Heart left ventricle (tissue), 16 donors: Measurements from ENCODE around the gene TMEM179. TPM values are rescaled to one million over a fixed set of nuclear protein-coding genes. Genes with fewer than 3 reads are reported as not detected.

Source experiments
- ATAC-seq, 4 donors: fragments of 200-7000 bp; cut with Tn5 transposase; one replicate each; pipeline ENCODE4 v1.9.1; 2020 to 2022; ENCODE audit warnings: moderate library complexity in 4 of 4, mild to moderate bottlenecking in 3 of 4, moderate number of reproducible peaks in 1 of 4
- DNase-seq, 5 donors: peaks; one replicate each; pipeline ENCODE4 v3.0.0-alpha.2; 2020
- H3K27ac ChIP-seq, 12 donors: fragments of 200-600 bp; sonication (generic) in 4 of 12; one replicate each; pipeline versions ENCODE4 v1.5.0 to v1.8.0; 2016 to 2022; ENCODE audit warnings: mild to moderate bottlenecking in 2 of 12
- H3K27me3 ChIP-seq, 9 donors: fragments of 200-600 bp; sonication (generic) in 2 of 9; one replicate each; pipeline versions ENCODE4 v1.5.1 to v1.8.0; 2016 to 2022; ENCODE audit warnings: mild to moderate bottlenecking in 3 of 9
- H3K36me3 ChIP-seq, 9 donors: fragments of 200-600 bp; sonication (generic) in 2 of 9; one replicate each; pipeline versions ENCODE4 v1.5.0 to v1.8.0; 2018 to 2022; ENCODE audit warnings: mild to moderate bottlenecking in 2 of 9
- H3K4me1 ChIP-seq, 12 donors: fragments of 200-600 bp; sonication (generic) in 4 of 12; one replicate each; pipeline versions ENCODE4 v1.5.0 to v1.8.0; 2016 to 2022; ENCODE audit warnings: mild to moderate bottlenecking in 3 of 12
- H3K4me3 ChIP-seq, 12 donors: fragments of 200-600 bp; sonication (generic) in 4 of 12; one replicate each; pipeline versions ENCODE4 v1.5.0 to v1.8.0; 2017 to 2022; ENCODE audit warnings: mild to moderate bottlenecking in 9 of 12, moderate library complexity in 4 of 12
- H3K9me3 ChIP-seq, 12 donors: fragments of 200-600 bp; sonication (generic) in 4 of 12; one replicate each; pipeline versions ENCODE4 v1.5.0 to v1.8.0; 2016 to 2022; ENCODE audit warnings: mild to moderate bottlenecking in 1 of 12
- POLR2A ChIP-seq, 2 donors: fragments of 450-650 bp; IDR thresholded peaks; one replicate each; pipeline ENCODE4 v1.6.1; 2017; ENCODE audit warnings: antibody characterized with exemption in 2 of 2, mild to moderate bottlenecking in 2 of 2, moderate library complexity in 2 of 2
- WGBS, 4 donors: extraction: QIAGEN DNeasy Blood & Tissue Kit in 2 of 4; methylation state at CpG; one replicate each; pipeline versions ENCODE4 v1.1.5 to v1.1.7; 2013 to 2018; 5-methylcytosine and 5-hydroxymethylcytosine counted together
- intact Hi-C, 10 donors: fragments of 100-400 bp; cut with DNase I; formaldehyde crosslinking; loops; one replicate each; pipeline versions ENCODE4 v1.11.1 to v1.14.2; 2022
- polyA plus RNA-seq, 2 donors: library from polyadenylated mRNA; stranded (reverse); fragments of 200-250 nt; gene quantifications; one replicate each; pipeline ENCODE4 v1.2.3, GENCODE V29; 2013
- total RNA-seq, 9 donors: library from RNA; depleted of rRNA in 2 of 9; stranded (reverse); fragments of >200 nt in 2 of 9; fragmentation: NEBNext Ultra II Directional in 3 of 9; extraction: Animal tissue kit (Norgen Biotek cat#: 25700) in 3 of 9; gene quantifications; one replicate each; pipeline versions ENCODE4 v1.1.0 to v1.2.4, GENCODE V29; 2016 to 2023
- TF ChIP-seq, protein P1 (sequence below), 12 donors: fragments of 200-600 bp; sonication (generic) in 4 of 12; IDR thresholded peaks; one replicate each; pipeline versions ENCODE4 v1.5.0 to v1.8.0; 2018 to 2022; ENCODE audit warnings: antibody characterized with exemption in 12 of 12, mild to moderate bottlenecking in 5 of 12
- donor health status: ischemic (EF 13 %, LVEDD 7.1; RV severe dilation, severe dysfunction).
- donor health status: healthy with polysubstance abuse.
- donor health status: DM: no; HTN: yes; CAD: no.
- donor health status: DM: no; HTN: no; CAD: no.
- donor health status: ischemic (EF 25% LVEDD 6.9; RV normal size, moderate dysfunction).
- donor health status: ischemic (EF 25% LVEDD 5.7; RV mildly dilated, moderate dysfunction).
- donor health status: healthy.
- donor health status: DM: yes; HTN: yes; CAD: no.
- donor health status: ischemic (EF 35%, LVEDD 5.7; RV mildly dilated, moderate dysfunction).
- donor health status: nonischemic (EF 11% LVEDD 7.7; RV severe dilation, severe dysfunction).
- donor health status: DM: yes; HTN: yes; CAD: no.
- donor health status: PGD.
- donor health status: ischemic (EF 29% LVEDD 5.4; RV normal size, mild dysfunction).
- donor health status: nonischemic (EF 23%, LVEDD 6.1; RV moderate dilation, normal function).

The TMEM179 gene
- total and polyA plus RNA-seq, 11 donors = 0.15 to 1.1 (median 0.40) TPM; not detected in 4

- no peak for DNase-seq
- intact Hi-C loops = loop anchor here in 5 of 10 donors (2.0 to 5.0 kb wide), 2 partner anchors 40 to 57 kb away; no protein-coding TSS in a partner anchor
- no peak for ATAC-seq
- Histone ChIP-seq H3K4me1 (peaks cover 0 to 22% (median 16%) of the 10 kb centered on the region in 12 donors), H3K4me3 (no peak overlapping the region), H3K27me3 (peaks cover 0 to 2% (median 0%) of the 10 kb centered on the region in 9 donors), H3K27ac (no peak overlapping the region), H3K36me3 (no peaks in the 10 kb centered on the region), H3K9me3 (peaks cover 0 to 7% (median 0%) of the 10 kb centered on the region in 12 donors)
- WGBS, 4 donors = 85 to 89% (median 87%) methylated on average over 8 to 20 of the region's 20 CpGs
- no peak for TF ChIP-seq POLR2A (IDR thresholded peaks at IDR 0.05)
- TF ChIP-seq, protein P1, sequence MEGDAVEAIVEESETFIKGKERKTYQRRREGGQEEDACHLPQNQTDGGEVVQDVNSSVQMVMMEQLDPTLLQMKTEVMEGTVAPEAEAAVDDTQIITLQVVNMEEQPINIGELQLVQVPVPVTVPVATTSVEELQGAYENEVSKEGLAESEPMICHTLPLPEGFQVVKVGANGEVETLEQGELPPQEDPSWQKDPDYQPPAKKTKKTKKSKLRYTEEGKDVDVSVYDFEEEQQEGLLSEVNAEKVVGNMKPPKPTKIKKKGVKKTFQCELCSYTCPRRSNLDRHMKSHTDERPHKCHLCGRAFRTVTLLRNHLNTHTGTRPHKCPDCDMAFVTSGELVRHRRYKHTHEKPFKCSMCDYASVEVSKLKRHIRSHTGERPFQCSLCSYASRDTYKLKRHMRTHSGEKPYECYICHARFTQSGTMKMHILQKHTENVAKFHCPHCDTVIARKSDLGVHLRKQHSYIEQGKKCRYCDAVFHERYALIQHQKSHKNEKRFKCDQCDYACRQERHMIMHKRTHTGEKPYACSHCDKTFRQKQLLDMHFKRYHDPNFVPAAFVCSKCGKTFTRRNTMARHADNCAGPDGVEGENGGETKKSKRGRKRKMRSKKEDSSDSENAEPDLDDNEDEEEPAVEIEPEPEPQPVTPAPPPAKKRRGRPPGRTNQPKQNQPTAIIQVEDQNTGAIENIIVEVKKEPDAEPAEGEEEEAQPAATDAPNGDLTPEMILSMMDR (IDR thresholded peaks at IDR 0.05) = no peak
Observed at GRCh38 chr14:104651876-104652260, 47.3 kb upstream of the TMEM179 start.

- Histone ChIP-seq H3K36me3 (no peaks in the 10 kb centered on the region), H3K4me1 (peaks cover 0 to 20% (median 14%) of the 10 kb centered on the region in 12 donors), H3K4me3 (no peak overlapping the region), H3K27ac (no peak overlapping the region), H3K9me3 (peaks cover 0 to 7% (median 0%) of the 10 kb centered on the region in 12 donors), H3K27me3 (peaks cover 0 to 2% (median 0%) of the 10 kb centered on the region in 9 donors)
- 89 to 98% (median 93%) methylated on average over 9 to 24 of the region's 24 CpGs for WGBS, 4 donors
- peak in 2 of 4 donors; percentile 12 to 16 for ATAC-seq
- intact Hi-C loops = loop anchor here in 9 of 10 donors (1.0 to 5.0 kb wide), 3 partner anchors 41 to 58 kb away; no protein-coding TSS in a partner anchor
- DNase-seq = no peak
- TF ChIP-seq, protein P1 (IDR thresholded peaks at IDR 0.05) = no peak
- no peak for TF ChIP-seq POLR2A (IDR thresholded peaks at IDR 0.05)
Observed at GRCh38 chr14:104650981-104651875, 46.7 kb upstream of the TMEM179 start.

- ATAC-seq (peak; percentile 53 to 90 (median 80)), DNase-seq (peak; percentile 66 to 83 (median 71))
- H3K4me3 ChIP-seq = peak overlapping the region in 11 of 12 donors; percentile 14 to 63 (median 52)
- peaks cover 0 to 2% (median 0%) of the 10 kb centered on the region in 9 donors for H3K27me3 ChIP-seq
- 9 to 11% (median 9%) methylated on average over 14 to 56 of the region's 56 CpGs for WGBS, 4 donors
- H3K4me1 ChIP-seq = peaks cover 0 to 17% (median 8%) of the 10 kb centered on the region in 12 donors
- peaks cover 0 to 8% (median 0%) of the 10 kb centered on the region in 12 donors for H3K9me3 ChIP-seq
- no peaks in the 10 kb centered on the region for H3K36me3 ChIP-seq
- no peak for TF ChIP-seq POLR2A (IDR thresholded peaks at IDR 0.05)
- TF ChIP-seq, protein P1 (IDR thresholded peaks at IDR 0.05) = peak in 11 of 12 donors; percentile 94 to 100 (median 97)
- peak overlapping the region in 1 of 12 donors; percentile 13 for H3K27ac ChIP-seq
- intact Hi-C loops = loop anchor here in 9 of 10 donors (1.0 to 5.0 kb wide), 3 partner anchors 42 to 58 kb away; no protein-coding TSS in a partner anchor
Observed at GRCh38 chr14:104650057-104650980, 45.7 kb upstream of the TMEM179 start.
